Esophagus muscularis mucosa (tissue), 3 donors: Measurements from ENCODE around the gene STXBP3.

ENCODE experiments used
- CTCF ChIP-seq, 3 experiments: fragments of 200-600 bp in 2 of 3; fragments of 450-650 bp in 1 of 3; sonication (generic) in 2 of 3; IDR thresholded peaks; one replicate each; pipeline ENCODE4 v1.5.1; 2017 to 2019; ENCODE audit warnings: antibody characterized with exemption in 3 of 3, mild to moderate bottlenecking in 2 of 3, moderate library complexity in 1 of 3
- POLR2A ChIP-seq: fragments of 450-650 bp; IDR thresholded peaks from one replicate; pipeline ENCODE4 v1.6.1; 2017; ENCODE audit warnings: antibody characterized with exemption, moderate library complexity, mild to moderate bottlenecking, low read depth

GRCh38 chr1:108829498-108829916, 83.0 kb downstream of the STXBP3 start:
- TF ChIP-seq POLR2A: no peak
- TF ChIP-seq CTCF (IDR thresholded peaks at IDR 0.05): no peak
